ENCODE measurements around the gene SLC11A1.

Gene SLC11A1

GRCh38 chr2:218367415-218368149, 14.5 kb upstream of the SLC11A1 start:
- Histone ChIP-seq H3K27ac (peak overlapping the region; percentile 79 to 86), H3K27me3 (no peaks in the 10 kb centered on the region), H3K9me3 (no peaks in the 10 kb centered on the region), H3K36me3 (no peaks in the 10 kb centered on the region), H3K4me1 (peaks cover 0 to 26% (median 7%) of the 10 kb centered on the region in 4 donors), H3K4me3 (peak overlapping the region; percentile 50 to 56)
- TF ChIP-seq, protein P1, sequence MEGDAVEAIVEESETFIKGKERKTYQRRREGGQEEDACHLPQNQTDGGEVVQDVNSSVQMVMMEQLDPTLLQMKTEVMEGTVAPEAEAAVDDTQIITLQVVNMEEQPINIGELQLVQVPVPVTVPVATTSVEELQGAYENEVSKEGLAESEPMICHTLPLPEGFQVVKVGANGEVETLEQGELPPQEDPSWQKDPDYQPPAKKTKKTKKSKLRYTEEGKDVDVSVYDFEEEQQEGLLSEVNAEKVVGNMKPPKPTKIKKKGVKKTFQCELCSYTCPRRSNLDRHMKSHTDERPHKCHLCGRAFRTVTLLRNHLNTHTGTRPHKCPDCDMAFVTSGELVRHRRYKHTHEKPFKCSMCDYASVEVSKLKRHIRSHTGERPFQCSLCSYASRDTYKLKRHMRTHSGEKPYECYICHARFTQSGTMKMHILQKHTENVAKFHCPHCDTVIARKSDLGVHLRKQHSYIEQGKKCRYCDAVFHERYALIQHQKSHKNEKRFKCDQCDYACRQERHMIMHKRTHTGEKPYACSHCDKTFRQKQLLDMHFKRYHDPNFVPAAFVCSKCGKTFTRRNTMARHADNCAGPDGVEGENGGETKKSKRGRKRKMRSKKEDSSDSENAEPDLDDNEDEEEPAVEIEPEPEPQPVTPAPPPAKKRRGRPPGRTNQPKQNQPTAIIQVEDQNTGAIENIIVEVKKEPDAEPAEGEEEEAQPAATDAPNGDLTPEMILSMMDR (IDR thresholded peaks at IDR 0.05): no peak
- peak; percentile 85 to 94 for DNase-seq
- intact Hi-C loops (cut with DNase I; ENCODE audit: low total_unique reads): no loop called here

GRCh38 chr2:218368150-218368528, 13.9 kb upstream of the SLC11A1 start:
- DNase-seq: no peak
- Histone ChIP-seq H3K36me3 (no peaks in the 10 kb centered on the region), H3K4me1 (peaks cover 0 to 26% (median 7%) of the 10 kb centered on the region in 4 donors), H3K9me3 (no peaks in the 10 kb centered on the region), H3K27me3 (no peaks in the 10 kb centered on the region), H3K27ac (peak overlapping the region; percentile 79 to 86), H3K4me3 (peak overlapping the region; percentile 50 to 56)
- intact Hi-C loops (cut with DNase I; ENCODE audit: low total_unique reads): no loop called here
- TF ChIP-seq, protein P1 (IDR thresholded peaks at IDR 0.05): no peak

- peaks cover 0 to 26% (median 7%) of the 10 kb centered on the region in 4 donors for H3K4me1 ChIP-seq
- no peaks in the 10 kb centered on the region for H3K36me3 ChIP-seq
- DNase-seq: peak in 1 of 2 donors; percentile 31
- no peaks in the 10 kb centered on the region for H3K27me3 ChIP-seq
- intact Hi-C loops (cut with DNase I; ENCODE audit: low total_unique reads): no loop called here
- TF ChIP-seq, protein P1 (IDR thresholded peaks at IDR 0.05): no peak
- peak overlapping the region; percentile 79 to 86 for H3K27ac ChIP-seq
- peak overlapping the region; percentile 50 to 56 for H3K4me3 ChIP-seq
- H3K9me3 ChIP-seq: no peaks in the 10 kb centered on the region
These were observed 13.4 kb upstream of the SLC11A1 start for GRCh38 chr2:218368621-218369153.

- Histone ChIP-seq H3K36me3 (no peaks in the 10 kb centered on the region), H3K4me3 (no peak overlapping the region), H3K27me3 (no peaks in the 10 kb centered on the region), H3K9me3 (no peaks in the 10 kb centered on the region), H3K4me1 (peaks cover 0 to 26% (median 7%) of the 10 kb centered on the region in 4 donors), H3K27ac (peak overlapping the region; percentile 79 to 86)
- intact Hi-C loops (cut with DNase I; ENCODE audit: low total_unique reads): no loop called here
- TF ChIP-seq, protein P1 (IDR thresholded peaks at IDR 0.05): no peak
- peak in 1 of 2 donors; percentile 12 for DNase-seq
These were observed 12.7 kb upstream of the SLC11A1 start for GRCh38 chr2:218369330-218369729.

GRCh38 chr2:218370410-218371063, 11.5 kb upstream of the SLC11A1 start:
- TF ChIP-seq, protein P1 (IDR thresholded peaks at IDR 0.05): no peak
- Histone ChIP-seq H3K36me3 (no peaks in the 10 kb centered on the region), H3K4me3 (no peak overlapping the region), H3K9me3 (no peaks in the 10 kb centered on the region), H3K4me1 (peaks cover 0 to 26% (median 7%) of the 10 kb centered on the region in 4 donors), H3K27ac (peak overlapping the region; percentile 79 to 86), H3K27me3 (no peaks in the 10 kb centered on the region)
- peak; percentile 76 to 86 for DNase-seq
- intact Hi-C loops (cut with DNase I; ENCODE audit: low total_unique reads): no loop called here
